Testis (tissue), 3 donors: ENCODE data around the gene RAB17. TPM values are rescaled to one million over a fixed set of nuclear protein-coding genes. Genes with fewer than 3 reads are reported as not detected.
A peak's percentile ranks its signal among the peaks of the same experiment; 100 is the strongest.

Source experiments
- DNase-seq: peaks from one replicate; pipeline ENCODE4 v3.0.0-alpha.2; 2019
- H3K27ac ChIP-seq, 2 donors: fragments of 200-600 bp; sonication (generic); one replicate each; pipeline ENCODE4 v1.5.1; 2019
- H3K27me3 ChIP-seq: fragments of 200-600 bp; sonication (generic); one replicate; pipeline ENCODE4 v1.5.1; 2019
- H3K36me3 ChIP-seq: fragments of 200-600 bp; sonication (generic); one replicate; pipeline ENCODE4 v1.5.1; 2017; ENCODE audit warnings: low read depth; ENCODE audit errors: missing control alignments
- H3K4me1 ChIP-seq: fragments of 200-600 bp; sonication (generic); one replicate; pipeline ENCODE4 v1.5.1; 2019
- H3K4me3 ChIP-seq, 2 donors: fragments of 200-600 bp; sonication (generic); one replicate each; pipeline ENCODE4 v1.5.1; 2017 to 2019
- H3K9me3 ChIP-seq: fragments of 200-600 bp; sonication (generic); one replicate; pipeline ENCODE4 v1.5.1; 2017
- CTCF ChIP-seq, 3 experiments: fragments of 450-650 bp in 2 of 3; fragments of 200-600 bp in 1 of 3; sonication (generic) in 1 of 3; IDR thresholded peaks; one replicate each; pipeline ENCODE4 v1.5.1; 2016 to 2019; ENCODE audit warnings: antibody characterized with exemption in 3 of 3, mild to moderate bottlenecking in 2 of 3, moderate library complexity in 1 of 3
- POLR2A ChIP-seq: fragments of 450-650 bp; IDR thresholded peaks from one replicate; pipeline ENCODE4 v1.6.1; 2017; ENCODE audit warnings: antibody characterized with exemption, mild to moderate bottlenecking, moderate library complexity
- WGBS, 2 donors: methylation state at CpG; one replicate each; pipeline ENCODE4 v1.1.5; 2018; 5-methylcytosine and 5-hydroxymethylcytosine counted together
- intact Hi-C: fragments of 100-400 bp; cut with DNase I; formaldehyde crosslinking; loops from one replicate; pipeline ENCODE4 v1.15.1; 2023; ENCODE audit warnings: low total_unique reads
- polyA plus RNA-seq: library from polyadenylated mRNA; stranded (reverse); fragments of 350-450 nt; fragmentation: Illumina TruSeq; extraction: RNeasy Lipid Tissue Mini Kit (QIAGEN cat#74804); gene quantifications from one replicate; pipeline ENCODE4 v1.2.3, GENCODE V29; 2014; ENCODE audit warnings: low read depth, low replicate concordance; ENCODE audit not compliant: insufficient read depth
- total RNA-seq, 2 donors: library from RNA; depleted of rRNA; stranded (reverse); fragments of >200 nt; gene quantifications; one replicate each; pipeline ENCODE4 v1.2.3, GENCODE V29; 2016

The RAB17 gene
- total and polyA plus RNA-seq, 3 donors from 2014 or later, result 3.2 to 6.3 (median 3.2) TPM

GRCh38 chr2:237565974-237566373, 24.6 kb downstream of the RAB17 start:
- no peaks in the 10 kb centered on the region for H3K4me1 ChIP-seq
- intact Hi-C loops, result no loop called here
- H3K36me3 ChIP-seq, result no peaks in the 10 kb centered on the region
- H3K4me3 ChIP-seq, result no peak overlapping the region
- no peak overlapping the region for H3K27ac ChIP-seq
- no peaks in the 10 kb centered on the region for H3K9me3 ChIP-seq
- no peak for DNase-seq
- TF ChIP-seq CTCF (IDR thresholded peaks at IDR 0.05), result no peak
- no peak for TF ChIP-seq POLR2A
- H3K27me3 ChIP-seq, result no peaks in the 10 kb centered on the region
- 72 to 80% methylated on average over 1 of the region's 1 CpG for WGBS, 2 donors

- WGBS, 2 donors, result 63 to 85% methylated on average over 12 to 14 of the region's 14 CpGs
- Histone ChIP-seq H3K27me3 (no peaks in the 10 kb centered on the region), H3K4me1 (no peaks in the 10 kb centered on the region), H3K27ac (no peak overlapping the region), H3K4me3 (no peak overlapping the region), H3K36me3 (no peaks in the 10 kb centered on the region), H3K9me3 (no peaks in the 10 kb centered on the region)
- intact Hi-C loops, result no loop called here
- DNase-seq, result no peak
- no peak for TF ChIP-seq CTCF (IDR thresholded peaks at IDR 0.05)
- no peak for TF ChIP-seq POLR2A
Observed at GRCh38 chr2:237564526-237565131, 25.9 kb downstream of the RAB17 start.

GRCh38 chr2:237563816-237564215, 26.7 kb downstream of the RAB17 start:
- Histone ChIP-seq H3K4me1 (peaks cover 5% of the 10 kb centered on the region), H3K9me3 (no peaks in the 10 kb centered on the region), H3K36me3 (no peaks in the 10 kb centered on the region), H3K4me3 (no peak overlapping the region), H3K27me3 (no peaks in the 10 kb centered on the region), H3K27ac (no peak overlapping the region)
- DNase-seq, result peak; percentile 26
- 49% methylated on average over 14 of the region's 14 CpGs; no CpG with 5 or more reads in 1 of the 2 donors for WGBS, 2 donors
- intact Hi-C loops, result no loop called here
- TF ChIP-seq POLR2A, result no peak
- no peak for TF ChIP-seq CTCF (IDR thresholded peaks at IDR 0.05)

- Histone ChIP-seq H3K4me1 (peaks cover 11% of the 10 kb centered on the region), H3K27me3 (no peaks in the 10 kb centered on the region), H3K9me3 (peaks cover 1% of the 10 kb centered on the region), H3K36me3 (no peaks in the 10 kb centered on the region), H3K4me3 (no peak overlapping the region), H3K27ac (no peak overlapping the region)
- DNase-seq, result no peak
- TF ChIP-seq CTCF (IDR thresholded peaks at IDR 0.05) (no peak), POLR2A (no peak)
- intact Hi-C loops, result no loop called here
- WGBS, 2 donors, result 79 to 92% methylated on average over 4 to 7 of the region's 7 CpGs
Observed at GRCh38 chr2:237561221-237561620, 29.3 kb downstream of the RAB17 start.
